Activated CD4-positive, alpha-beta memory T cell treated with anti-CD3 and anti-CD28 coated beads, Interleukin-2, amount 10 ng/mL, durations not matched to agents 7 days and 5 days (primary cell): Measurements from ENCODE around the gene SLC4A9. TPM values are rescaled to one million over a fixed set of nuclear protein-coding genes. Genes with fewer than 3 reads are reported as not detected.
"Not testable (repeated sequence)": the region's sequence is repeated elsewhere in the genome, so short reads cannot be mapped to it uniquely, and the experiment has no call there.

Experiments
- CTCF ChIA-PET: fragments of 350-600 bp; sonication (Branson Sonifier 250); formaldehyde crosslinking; loops from one replicate; lab custom pipeline; 2021; ENCODE audit warnings: antibody characterized with exemption, inconsistent platforms; lab: Charles Lee
- POLR2A ChIA-PET: fragments of 350-600 bp; sonication (Branson Sonifier 250); formaldehyde crosslinking; loops from one replicate; lab custom pipeline; 2021; ENCODE audit warnings: antibody characterized with exemption; lab: Charles Lee
- DNase-seq: peaks from one replicate; pipeline ENCODE4 v3.0.0-alpha.2; 2020
- H3K27ac Mint-ChIP-seq: one replicate; pipeline ENCODE4 v1.8.0; 2021; ENCODE audit warnings: mild to moderate bottlenecking, mixed read lengths
- H3K27me3 Mint-ChIP-seq: one replicate; pipeline ENCODE4 v1.8.0; 2021; ENCODE audit warnings: mixed read lengths
- H3K36me3 Mint-ChIP-seq: one replicate; pipeline ENCODE4 v1.8.0; 2021; ENCODE audit warnings: low read depth, mixed read lengths
- H3K4me1 Mint-ChIP-seq: one replicate; pipeline ENCODE4 v1.8.0; 2021; ENCODE audit warnings: mixed read lengths
- H3K4me3 Mint-ChIP-seq: one replicate; pipeline ENCODE4 v1.8.0; 2021; ENCODE audit warnings: mild to moderate bottlenecking, mixed read lengths
- H3K9me3 Mint-ChIP-seq: one replicate; pipeline ENCODE4 v1.8.0; 2021; ENCODE audit warnings: mixed read lengths
- total RNA-seq, 2 experiments: library from RNA; stranded (reverse); gene quantifications; one replicate each; pipeline ENCODE4 v1.2.3, GENCODE V29; 2021

Gene SLC4A9
- total RNA-seq, 2 experiments from 2014 or later: 0.43 to 0.78 TPM

DNA sequence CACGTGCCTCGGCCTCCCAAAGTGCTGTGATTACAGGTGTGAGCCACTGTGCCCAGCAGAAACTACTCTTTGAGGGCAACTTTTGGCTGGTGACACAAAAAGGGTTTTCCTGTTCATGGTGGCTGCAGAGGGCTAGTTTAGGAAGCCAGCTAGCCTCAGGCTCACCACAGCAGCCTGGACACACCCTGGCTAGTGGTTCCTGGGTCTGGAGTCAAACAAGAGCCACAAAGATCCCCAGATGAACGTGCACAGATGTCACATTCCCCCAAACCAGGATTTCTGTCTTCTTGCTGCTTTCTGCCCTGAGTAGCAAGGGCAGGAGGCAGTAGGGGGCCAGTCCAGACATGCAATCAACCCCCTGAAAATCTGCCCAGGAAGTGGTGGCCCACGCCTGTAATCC, 20.4 kb upstream of the SLC4A9 start:
- H3K36me3 Mint-ChIP-seq: peaks cover 90% of the 10 kb centered on the region
- ChIA-PET POLR2A (interaction anchor here (1.0 kb wide), 1 partner anchor 10 kb away, joined by 3 read pairs; no protein-coding TSS in a partner anchor), CTCF (interaction anchor here (2.0 to 21.6 kb wide), 3 partner anchors 13 to 91 kb away, joined by 4 to 951 read pairs (median 71); partner anchors contain the start of gene PFDN1)
- H3K4me1 Mint-ChIP-seq: peaks cover 85% of the 10 kb centered on the region
- DNase-seq: peak; percentile 25
- H3K9me3 Mint-ChIP-seq: no peaks in the 10 kb centered on the region
- peak overlapping the region; percentile 94 for H3K27ac Mint-ChIP-seq
- no peaks in the 10 kb centered on the region for H3K27me3 Mint-ChIP-seq
- peak overlapping the region; percentile 53 for H3K4me3 Mint-ChIP-seq

GRCh38 chr5:140340605-140341121, 19.3 kb upstream of the SLC4A9 start:
- Mint-ChIP-seq H3K36me3 (peaks cover 92% of the 10 kb centered on the region), H3K9me3 (no peaks in the 10 kb centered on the region), H3K27ac (peak overlapping the region; percentile 94), H3K4me1 (peaks cover 82% of the 10 kb centered on the region), H3K4me3 (peak overlapping the region; percentile 96), H3K27me3 (no peaks in the 10 kb centered on the region)
- ChIA-PET POLR2A (interaction anchor here (1.0 kb wide), 3 partner anchors 11 to 39 kb away, joined by 3 to 5 read pairs (median 3); partner anchors contain the start of gene PFDN1), CTCF (interaction anchor here (0.6 to 21.6 kb wide), 6 partner anchors 12 to 182 kb away, joined by 3 to 951 read pairs (median 4); partner anchors contain the start of gene PFDN1)
- DNase-seq: no peak

- Mint-ChIP-seq H3K36me3 (peaks cover 85% of the 10 kb centered on the region), H3K27ac (peak overlapping the region; percentile 94), H3K27me3 (no peaks in the 10 kb centered on the region), H3K9me3 (no peaks in the 10 kb centered on the region), H3K4me1 (peaks cover 74% of the 10 kb centered on the region), H3K4me3 (peak overlapping the region; percentile 96)
- POLR2A ChIA-PET: interaction anchor here (1.0 to 1.8 kb wide), 5 partner anchors 14 to 90 kb away, joined by 3 to 10 read pairs (median 5); partner anchors contain the start of genes ANKHD1 and PFDN1
- CTCF ChIA-PET: interaction anchor here (1.5 to 21.6 kb wide), 3 partner anchors 11 to 92 kb away, joined by 3 to 951 read pairs (median 71); no protein-coding TSS in a partner anchor
- DNase-seq: no peak
Observed at GRCh38 chr5:140341591-140341990, 18.4 kb upstream of the SLC4A9 start.

GRCh38 chr5:140342287-140342686, 17.7 kb upstream of the SLC4A9 start:
- Mint-ChIP-seq H3K27me3 (no peaks in the 10 kb centered on the region), H3K4me1 (peaks cover 74% of the 10 kb centered on the region), H3K27ac (peak overlapping the region; percentile 94), H3K36me3 (peaks cover 80% of the 10 kb centered on the region), H3K4me3 (peak overlapping the region; percentile 96), H3K9me3 (no peaks in the 10 kb centered on the region)
- POLR2A ChIA-PET: interaction anchor here (1.0 to 1.8 kb wide), 4 partner anchors 10 to 91 kb away, joined by 4 to 10 read pairs (median 4); partner anchors contain the start of genes ANKHD1 and PFDN1
- peak; percentile 72 for DNase-seq
- CTCF ChIA-PET: interaction anchor here (1.5 to 21.6 kb wide), 4 partner anchors 10 to 93 kb away, joined by 3 to 951 read pairs (median 38); partner anchors contain the start of gene ANKHD1

- POLR2A ChIA-PET: interaction anchor here (1.0 to 4.5 kb wide), 6 partner anchors 10 to 98 kb away, joined by 4 to 40 read pairs (median 8); partner anchors contain the start of genes ANKHD1 and PFDN1
- H3K36me3 Mint-ChIP-seq: peaks cover 74% of the 10 kb centered on the region
Observed at GRCh38 chr5:140342896-140343295, 17.1 kb upstream of the SLC4A9 start.

GRCh38 chr5:140343849-140344248, 16.1 kb upstream of the SLC4A9 start:
- H3K27me3 Mint-ChIP-seq, DNase-seq, H3K9me3 Mint-ChIP-seq: not testable (repeated sequence)
- peak overlapping the region; percentile 94 for H3K27ac Mint-ChIP-seq
- CTCF ChIA-PET: interaction anchor here (1.3 to 21.6 kb wide), 6 partner anchors 9 to 95 kb away, joined by 4 to 951 read pairs (median 6); no protein-coding TSS in a partner anchor
- H3K4me3 Mint-ChIP-seq: peak overlapping the region; percentile 96
- H3K4me1 Mint-ChIP-seq: peaks cover 73% of the 10 kb centered on the region
- peaks cover 67% of the 10 kb centered on the region for H3K36me3 Mint-ChIP-seq
- POLR2A ChIA-PET: interaction anchor here (1.2 to 4.5 kb wide), 4 partner anchors 41 to 99 kb away, joined by 3 to 40 read pairs (median 25); partner anchors contain the start of gene PFDN1

More at GRCh38 chr5:140342896-140343295, 17.1 kb upstream of the SLC4A9 start:
- Mint-ChIP-seq H3K9me3 (no peaks in the 10 kb centered on the region), H3K4me3 (peak overlapping the region; percentile 96), H3K27me3 (no peaks in the 10 kb centered on the region), H3K4me1 (peaks cover 73% of the 10 kb centered on the region), H3K27ac (peak overlapping the region; percentile 94)
- CTCF ChIA-PET: interaction anchor here (1.5 to 21.6 kb wide), 6 partner anchors 10 to 94 kb away, joined by 3 to 951 read pairs (median 6); partner anchors contain the start of gene ANKHD1
- no peak for DNase-seq

- peaks cover 70% of the 10 kb centered on the region for H3K4me1 Mint-ChIP-seq
- H3K27me3 Mint-ChIP-seq: no peaks in the 10 kb centered on the region
- peak overlapping the region; percentile 96 for H3K4me3 Mint-ChIP-seq
- ChIA-PET POLR2A (interaction anchor here (1.0 to 4.5 kb wide), 12 partner anchors 10 to 365 kb away, joined by 3 to 40 read pairs (median 6); partner anchors contain the start of genes ANKHD1, IK, NDUFA2 and PFDN1), CTCF (interaction anchor here (0.6 to 21.6 kb wide), 17 partner anchors 8 to 568 kb away, joined by 3 to 951 read pairs (median 5); partner anchors contain the start of gene PFDN1)
- peak; percentile 28 for DNase-seq
- no peaks in the 10 kb centered on the region for H3K9me3 Mint-ChIP-seq
- H3K27ac Mint-ChIP-seq: peak overlapping the region; percentile 94
- peaks cover 58% of the 10 kb centered on the region for H3K36me3 Mint-ChIP-seq
Observed at GRCh38 chr5:140344683-140345423, 15.1 kb upstream of the SLC4A9 start.

DNA sequence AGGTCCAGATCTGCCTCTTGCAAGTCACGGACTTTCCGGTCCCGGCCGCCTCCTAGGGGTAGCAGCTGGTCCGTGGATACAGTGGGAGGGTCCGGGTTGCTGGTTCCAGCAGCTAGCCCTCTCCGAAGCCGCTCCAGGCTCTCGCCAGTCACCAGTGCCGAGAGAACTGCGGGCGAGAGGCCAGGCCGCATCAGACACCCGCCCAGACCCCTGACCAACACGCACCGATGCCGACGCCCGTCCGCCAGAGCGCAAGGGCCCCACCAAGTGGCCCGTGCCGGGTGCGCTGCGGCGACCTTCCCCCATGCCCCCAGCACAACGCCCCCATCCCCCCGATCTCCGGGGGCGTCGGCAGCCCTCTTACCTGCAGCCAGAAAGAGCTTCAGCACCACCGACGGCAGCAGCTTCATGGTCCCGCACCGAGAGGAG, 14.1 kb upstream of the SLC4A9 start:
- Mint-ChIP-seq H3K27me3 (peaks cover 1% of the 10 kb centered on the region), H3K9me3 (no peaks in the 10 kb centered on the region), H3K4me1 (peaks cover 66% of the 10 kb centered on the region), H3K27ac (peak overlapping the region; percentile 94), H3K36me3 (peaks cover 50% of the 10 kb centered on the region), H3K4me3 (peak overlapping the region; percentile 96)
- DNase-seq: no peak
- ChIA-PET POLR2A (interaction anchor here (0.8 to 4.5 kb wide), 18 partner anchors 11 to 364 kb away, joined by 3 to 40 read pairs (median 4); partner anchors contain the start of genes ANKHD1, CYSTM1, IK and NDUFA2), CTCF (interaction anchor here (0.5 to 21.6 kb wide), 25 partner anchors 8 to 379 kb away, joined by 3 to 951 read pairs (median 4); partner anchors contain the start of genes ANKHD1 and PFDN1)

- DNase-seq: peak; percentile 63
- Mint-ChIP-seq H3K9me3 (no peaks in the 10 kb centered on the region), H3K36me3 (peaks cover 43% of the 10 kb centered on the region), H3K27ac (peak within 1 kb of the TSS; percentile 94), H3K4me3 (peak within 1 kb of the TSS; percentile 96), H3K27me3 (peaks cover 3% of the 10 kb centered on the region), H3K4me1 (peaks cover 64% of the 10 kb centered on the region)
- CTCF ChIA-PET: interaction anchor here (0.5 to 21.6 kb wide), 22 partner anchors 9 to 378 kb away, joined by 3 to 951 read pairs (median 4); partner anchors contain the start of genes ANKHD1 and PFDN1
- POLR2A ChIA-PET: interaction anchor here (0.7 to 4.5 kb wide), 17 partner anchors 10 to 219 kb away, joined by 3 to 40 read pairs (median 4); partner anchors contain the start of genes ANKHD1, CYSTM1 and PFDN1
Observed at GRCh38 chr5:140346348-140347221, 13.4 kb upstream of the SLC4A9 start, which contains the start of gene HBEGF. HBEGF (minus strand) TSS chr5:140346603; CDS start chr5:140346328, 275 bp downstream.

GRCh38 chr5:140347360-140347759, 12.6 kb upstream of the SLC4A9 start:
- CTCF ChIA-PET: interaction anchor here (1.1 to 21.6 kb wide), 14 partner anchors 8 to 98 kb away, joined by 3 to 951 read pairs (median 8); partner anchors contain the start of genes ANKHD1 and PFDN1
- H3K4me1 Mint-ChIP-seq: peaks cover 62% of the 10 kb centered on the region
- POLR2A ChIA-PET: interaction anchor here (0.7 to 4.5 kb wide), 10 partner anchors 45 to 105 kb away, joined by 3 to 40 read pairs (median 4); partner anchors contain the start of gene PFDN1

GRCh38 chr5:140348104-140348503, 11.9 kb upstream of the SLC4A9 start:
- H3K27me3 Mint-ChIP-seq: peaks cover 4% of the 10 kb centered on the region
- peaks cover 54% of the 10 kb centered on the region for H3K4me1 Mint-ChIP-seq
- POLR2A ChIA-PET: interaction anchor here (0.7 to 1.8 kb wide), 5 partner anchors 12 to 106 kb away, joined by 3 to 6 read pairs (median 3); partner anchors contain the start of gene PFDN1
- H3K9me3 Mint-ChIP-seq: no peaks in the 10 kb centered on the region
- H3K27ac Mint-ChIP-seq: no peak overlapping the region
- CTCF ChIA-PET: interaction anchor here (1.1 to 21.6 kb wide), 4 partner anchors 10 to 99 kb away, joined by 3 to 951 read pairs (median 9); no protein-coding TSS in a partner anchor
- peak overlapping the region; percentile 14 for H3K4me3 Mint-ChIP-seq
- no peak for DNase-seq
- H3K36me3 Mint-ChIP-seq: peaks cover 28% of the 10 kb centered on the region

More at GRCh38 chr5:140347360-140347759, 12.6 kb upstream of the SLC4A9 start:
- no peak for DNase-seq
- H3K27me3 Mint-ChIP-seq: peaks cover 4% of the 10 kb centered on the region
- H3K36me3 Mint-ChIP-seq: peaks cover 35% of the 10 kb centered on the region
- peak overlapping the region; percentile 96 for H3K4me3 Mint-ChIP-seq
- no peaks in the 10 kb centered on the region for H3K9me3 Mint-ChIP-seq
- H3K27ac Mint-ChIP-seq: peak overlapping the region; percentile 66
